Mesothelial cell of epicardium (in vitro differentiated cells): Measurements from ENCODE around the gene EAF1. TPM values are rescaled to one million over a fixed set of nuclear protein-coding genes. Genes with fewer than 3 reads are reported as not detected.
"Not testable (repeated sequence)": the region's sequence is repeated elsewhere in the genome, so short reads cannot be mapped to it uniquely, and the experiment has no call there.

Experiments used
- DNase-seq, 2 experiments: peaks; one replicate each; pipeline ENCODE4 v3.0.0; 2021; ENCODE audit warnings: low spot score in 2 of 2; ENCODE audit not compliant: unreplicated experiment in 2 of 2
- H3K27ac Mint-ChIP-seq: 2 replicates; pipeline ENCODE4 v1.8.0; 2021; ENCODE audit warnings: mixed read lengths
- H3K27me3 Mint-ChIP-seq: 2 replicates; pipeline ENCODE4 v1.8.0; 2021; ENCODE audit warnings: low read depth, mixed read lengths
- H3K36me3 Mint-ChIP-seq: 2 replicates; pipeline ENCODE4 v1.8.0; 2021; ENCODE audit warnings: mixed read lengths
- H3K4me1 Mint-ChIP-seq: 2 replicates; pipeline ENCODE4 v1.8.0; 2021; ENCODE audit warnings: mixed read lengths
- H3K4me3 Mint-ChIP-seq: 2 replicates; pipeline ENCODE4 v1.8.0; 2021; ENCODE audit warnings: mild to moderate bottlenecking, moderate library complexity, mixed read lengths
- H3K9me3 Mint-ChIP-seq: 2 replicates; pipeline ENCODE4 v1.8.0; 2021; ENCODE audit warnings: mixed read lengths
- CTCF ChIP-seq: fragments of 200-600 bp; sonication (generic); IDR thresholded peaks from one replicate; pipeline ENCODE4 v1.5.0; 2021; ENCODE audit warnings: antibody characterized with exemption; ENCODE audit not compliant: unreplicated experiment
- total RNA-seq: library from RNA; stranded (reverse); gene quantifications from 3 replicates; pipeline ENCODE4 v1.2.1, GENCODE V29; 2021

Gene EAF1
- total RNA-seq, 1 donor from 2014 or later, result 17.1 TPM

- H3K36me3 Mint-ChIP-seq, result peaks cover 4% of the 10 kb centered on the region
- TF ChIP-seq CTCF, result no peak
- peaks cover 2% of the 10 kb centered on the region for H3K27me3 Mint-ChIP-seq
- H3K9me3 Mint-ChIP-seq, result no peaks in the 10 kb centered on the region
- no peak for DNase-seq
- H3K4me3 Mint-ChIP-seq, result no peak overlapping the region
- H3K4me1 Mint-ChIP-seq, result no peaks in the 10 kb centered on the region
- H3K27ac Mint-ChIP-seq, result no peak overlapping the region
Observed at GRCh38 chr3:15403965-15404364, 23.4 kb upstream of the EAF1 start.

- Mint-ChIP-seq H3K4me3 (no peak overlapping the region), H3K27ac (no peak overlapping the region), H3K9me3 (no peaks in the 10 kb centered on the region), H3K27me3 (peaks cover 2% of the 10 kb centered on the region), H3K4me1 (peaks cover 4% of the 10 kb centered on the region), H3K36me3 (peaks cover 7% of the 10 kb centered on the region)
- no peak for DNase-seq
- no peak for TF ChIP-seq CTCF
Observed at GRCh38 chr3:15404767-15405166, 22.6 kb upstream of the EAF1 start.

GRCh38 chr3:15405448-15406050 is 21.8 kb upstream of the EAF1 start:
- Mint-ChIP-seq H3K4me3 (no peak overlapping the region), H3K4me1 (peaks cover 5% of the 10 kb centered on the region), H3K27me3 (no peaks in the 10 kb centered on the region), H3K27ac (no peak overlapping the region), H3K36me3 (peaks cover 12% of the 10 kb centered on the region), H3K9me3 (no peaks in the 10 kb centered on the region)
- TF ChIP-seq CTCF, result peak; percentile 49
- DNase-seq, result no peak

- no peaks in the 10 kb centered on the region for H3K9me3 Mint-ChIP-seq
- DNase-seq, result no peak
- H3K4me1 Mint-ChIP-seq, result peaks cover 5% of the 10 kb centered on the region
- H3K4me3 Mint-ChIP-seq, result no peak overlapping the region
- peaks cover 29% of the 10 kb centered on the region for H3K36me3 Mint-ChIP-seq
- peak overlapping the region; percentile 58 for H3K27ac Mint-ChIP-seq
- no peaks in the 10 kb centered on the region for H3K27me3 Mint-ChIP-seq
- TF ChIP-seq CTCF, result no peak
Observed at GRCh38 chr3:15409239-15409638, 18.2 kb upstream of the EAF1 start.

- no peak for DNase-seq
- no peaks in the 10 kb centered on the region for H3K9me3 Mint-ChIP-seq
- H3K4me3 Mint-ChIP-seq, result no peak overlapping the region
- peak overlapping the region; percentile 58 for H3K27ac Mint-ChIP-seq
- peaks cover 29% of the 10 kb centered on the region for H3K36me3 Mint-ChIP-seq
- TF ChIP-seq CTCF, result no peak
- H3K4me1 Mint-ChIP-seq, result peaks cover 5% of the 10 kb centered on the region
- H3K27me3 Mint-ChIP-seq, result no peaks in the 10 kb centered on the region
Observed at GRCh38 chr3:15409774-15410173, 17.6 kb upstream of the EAF1 start.

GRCh38 chr3:15410966-15411365 is 16.4 kb upstream of the EAF1 start:
- H3K4me3 Mint-ChIP-seq, H3K27ac Mint-ChIP-seq, DNase-seq, H3K4me1 Mint-ChIP-seq, H3K9me3 Mint-ChIP-seq, H3K27me3 Mint-ChIP-seq: not testable (repeated sequence)
- H3K36me3 Mint-ChIP-seq, result peaks cover 40% of the 10 kb centered on the region
